Fibroblast of skin of right quadriceps (primary cell): Measurements from ENCODE around the gene SCYL1.
A peak's percentile ranks its signal among the peaks of the same experiment; 100 is the strongest.
"Not testable (repeated sequence)": the region's sequence is repeated elsewhere in the genome, so short reads cannot be mapped to it uniquely, and the experiment has no call there.

Source experiments
- DNase-seq: peaks from one replicate; pipeline ENCODE4 v3.0.0-alpha.2; 2013

Gene SCYL1

GRCh38 chr11:65555693-65556231 lies 30.9 kb downstream of the SCYL1 start:
- peak; percentile 79 for DNase-seq

GRCh38 chr11:65556470-65557279 lies 31.8 kb downstream of the SCYL1 start:
- DNase-seq: no peak

- DNase-seq: no peak
These were observed 32.6 kb downstream of the SCYL1 start for GRCh38 chr11:65557280-65558001.

GRCh38 chr11:65558002-65558929 lies 33.4 kb downstream of the SCYL1 start, which contains the start of gene LTBP3:
LTBP3 (minus strand) TSS chr11:65558359; CDS start chr11:65557959, 400 bp downstream.
- peak; percentile 86 for DNase-seq

- DNase-seq: no peak
These were observed 34.1 kb downstream of the SCYL1 start for GRCh38 chr11:65558930-65559509.

- no peak for DNase-seq
These were observed 34.7 kb downstream of the SCYL1 start for GRCh38 chr11:65559535-65559934.

GRCh38 chr11:65559951-65560537 lies 35.2 kb downstream of the SCYL1 start:
- DNase-seq: peak; percentile 52

- peak; percentile 79 for DNase-seq
These were observed 35.9 kb downstream of the SCYL1 start for GRCh38 chr11:65560555-65561418.

- no peak for DNase-seq
These were observed 37.1 kb downstream of the SCYL1 start for GRCh38 chr11:65562020-65562419.

GRCh38 chr11:65562788-65563187 lies 37.9 kb downstream of the SCYL1 start:
- DNase-seq: no peak

- no peak for DNase-seq
These were observed 38.7 kb downstream of the SCYL1 start for GRCh38 chr11:65563601-65564000.

GRCh38 chr11:65564879-65565559 lies 40.1 kb downstream of the SCYL1 start:
- not testable (repeated sequence) for DNase-seq

GRCh38 chr11:65565624-65566453 lies 41.0 kb downstream of the SCYL1 start:
- no peak for DNase-seq

- no peak for DNase-seq
These were observed 44.5 kb downstream of the SCYL1 start for GRCh38 chr11:65569164-65569972.

GRCh38 chr11:65569973-65570918 lies 45.4 kb downstream of the SCYL1 start, which contains the start of gene ZNRD2:
ZNRD2 (plus strand) TSS chr11:65570477; CDS start chr11:65570492, 15 bp downstream.
- peak; percentile 99 for DNase-seq

- DNase-seq: no peak
These were observed 46.5 kb downstream of the SCYL1 start for GRCh38 chr11:65571420-65571819.

GRCh38 chr11:65571940-65572339 lies 47.1 kb downstream of the SCYL1 start:
- DNase-seq: peak; percentile 56
